OCI-LY3 (cell line): ENCODE results near the gene C1QTNF6.

Experiments used
- H2AFZ ChIP-seq: fragments of 200-600, 300-600 bp; shearing (Covaris generic); 2 replicates; pipeline ENCODE4 v1.6.0; 2014; ENCODE audit warnings: antibody characterized with exemption, low read depth, low read length
- H3K27ac ChIP-seq: fragments of 200-600, 300-600 bp; sonication (generic); 2 replicates; pipeline ENCODE4 v1.5.1; 2014; ENCODE audit warnings: mild to moderate bottlenecking, low read length, moderate library complexity, mixed read lengths
- H3K27me3 ChIP-seq: fragments of 200-600, 300-600 bp; sonication (generic); 2 replicates; pipeline ENCODE4 v1.6.1; 2014; ENCODE audit warnings: low read depth, low read length, mixed read lengths
- H3K36me3 ChIP-seq: fragments of 200-600, 300-600 bp; sonication (generic); replicated peaks from 2 replicates; pipeline ENCODE3; 2014; ENCODE audit warnings: low read depth, low read length, mixed read lengths
- H3K4me1 ChIP-seq: fragments of 300-600, 200-600 bp; sonication (generic); 2 replicates; pipeline ENCODE4 v1.6.1; 2014; ENCODE audit warnings: low read length, mixed read lengths
- H3K4me2 ChIP-seq: fragments of 200-600, 300-600 bp; sonication (generic); 2 replicates; pipeline ENCODE4 v1.6.1; 2014; ENCODE audit warnings: low read length, mixed read lengths
- H3K4me3 ChIP-seq: fragments of 300-600, 200-600 bp; sonication (generic); 2 replicates; pipeline ENCODE4 v1.5.1; 2014; ENCODE audit warnings: antibody characterized with exemption, mild to moderate bottlenecking, low read length, moderate library complexity
- H3K79me2 ChIP-seq: fragments of 300-600, 200-600 bp; shearing (Covaris generic); 2 replicates; pipeline ENCODE4 v1.6.1; 2014; ENCODE audit warnings: mild to moderate bottlenecking, low read length, mixed read lengths
- H3K9ac ChIP-seq: fragments of 300-600, 200-600 bp; shearing (Covaris generic); 2 replicates; pipeline ENCODE4 v1.6.0; 2014; ENCODE audit warnings: mild to moderate bottlenecking, low read length, moderate library complexity
- H3K9me3 ChIP-seq: fragments of 200-600, 300-600 bp; shearing (Covaris generic); 2 replicates; pipeline ENCODE4 v1.6.1; 2014; ENCODE audit warnings: low read length, mixed read lengths; ENCODE audit not compliant: insufficient read depth
- H4K20me1 ChIP-seq: fragments of 200-600, 300-600 bp; sonication (generic); 2 replicates; pipeline ENCODE4 v1.6.1; 2016; ENCODE audit warnings: low read length, mixed read lengths; ENCODE audit not compliant: insufficient read depth
- CTCF ChIP-seq: fragments of 200-600, 300-600 bp; sonication (generic); IDR thresholded peaks from 2 replicates; pipeline ENCODE4 v1.5.1; 2014; ENCODE audit warnings: antibody characterized with exemption, low read length, low read depth
- EZH2phosphoT487 ChIP-seq: fragments of 200-600 bp; shearing (Covaris generic); IDR thresholded peaks from 2 replicates; pipeline ENCODE4 v1.6.1; 2018; ENCODE audit warnings: antibody characterized with exemption, mixed run types, low read depth

The C1QTNF6 gene

GRCh38 chr22:37148031-37148651, 39.9 kb downstream of the C1QTNF6 start:
- TF ChIP-seq CTCF (peak; percentile 40), EZH2phosphoT487 (no peak)
- Histone ChIP-seq H3K4me2 (peak overlapping the region; percentile 74), H3K9ac (no peak overlapping the region)

DNA sequence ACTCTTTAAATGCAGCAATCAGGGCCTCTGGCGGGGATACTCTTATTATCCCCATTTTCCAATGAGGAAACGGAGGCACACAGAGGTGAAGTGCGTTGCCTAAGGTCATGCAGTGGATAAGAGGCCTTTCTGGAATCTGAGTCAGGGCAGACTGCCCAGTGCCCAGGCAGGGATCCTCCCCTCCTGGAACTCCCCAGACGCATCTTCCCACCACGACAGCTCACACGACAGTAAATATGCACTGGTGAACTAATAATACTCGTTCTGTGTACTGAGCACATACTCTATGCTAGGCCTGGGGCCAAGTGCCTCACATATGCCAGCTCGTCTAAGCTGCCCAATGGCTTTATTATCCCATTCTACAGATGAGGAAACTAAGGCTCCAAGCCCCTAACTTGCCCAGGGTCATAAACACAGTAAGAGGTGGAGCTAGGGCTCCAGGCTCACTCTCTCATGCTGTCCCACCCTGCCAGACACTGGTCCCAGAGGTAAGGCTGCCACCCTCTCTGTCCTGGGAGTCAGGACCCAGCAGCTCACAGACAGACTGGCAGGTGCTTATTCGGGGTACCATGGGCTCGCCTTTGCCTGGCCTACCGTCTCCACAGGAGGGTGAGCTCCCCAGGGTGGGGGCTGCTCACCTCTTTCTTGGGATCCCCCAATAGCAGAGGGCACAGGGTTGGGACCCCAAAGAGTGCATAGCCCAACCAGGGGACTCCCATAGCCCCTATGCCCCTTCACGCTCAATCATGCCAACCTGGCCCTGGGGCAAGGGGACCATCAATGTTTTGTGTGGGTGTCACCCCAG, 40.7 kb downstream of the C1QTNF6 start:
- no peak overlapping the region for H3K4me2 ChIP-seq

More at GRCh38 chr22:37148031-37148651, 39.9 kb downstream of the C1QTNF6 start:
- no peaks in the 10 kb centered on the region for H3K36me3 ChIP-seq
- no peak overlapping the region for H3K27ac ChIP-seq
- H3K79me2 ChIP-seq = no peaks in the 10 kb centered on the region
- no peak overlapping the region for H2AFZ ChIP-seq
- H3K4me1 ChIP-seq = peaks cover 39% of the 10 kb centered on the region
- peak overlapping the region; percentile 71; the same call in 1 of the 2 replicates for H3K4me3 ChIP-seq
- H3K9me3 ChIP-seq = peaks cover 5% of the 10 kb centered on the region; the same call in 1 of the 2 replicates
- peaks cover 20% of the 10 kb centered on the region for H3K27me3 ChIP-seq
- no peaks in the 10 kb centered on the region for H4K20me1 ChIP-seq

GRCh38 chr22:37146507-37147180, 41.4 kb downstream of the C1QTNF6 start:
- no peaks in the 10 kb centered on the region for H3K36me3 ChIP-seq
- H3K27ac ChIP-seq = no peak overlapping the region
- TF ChIP-seq CTCF = no peak
- TF ChIP-seq EZH2phosphoT487 = no peak
- H3K9ac ChIP-seq = no peak overlapping the region
- H3K4me1 ChIP-seq = peaks cover 29% of the 10 kb centered on the region
- no peaks in the 10 kb centered on the region for H3K79me2 ChIP-seq
- H3K9me3 ChIP-seq = peaks cover 5% of the 10 kb centered on the region; the same call in 1 of the 2 replicates
- no peak overlapping the region for H3K4me2 ChIP-seq
- no peak overlapping the region for H3K4me3 ChIP-seq
- H4K20me1 ChIP-seq = no peaks in the 10 kb centered on the region
- H2AFZ ChIP-seq = no peak overlapping the region
- H3K27me3 ChIP-seq = peaks cover 10% of the 10 kb centered on the region

More for the DNA sequence above, 40.7 kb downstream of the C1QTNF6 start:
- H3K36me3 ChIP-seq = no peaks in the 10 kb centered on the region
- peaks cover 17% of the 10 kb centered on the region for H3K27me3 ChIP-seq
- no peaks in the 10 kb centered on the region for H4K20me1 ChIP-seq
- no peak for TF ChIP-seq CTCF
- TF ChIP-seq EZH2phosphoT487 = no peak
- peaks cover 32% of the 10 kb centered on the region for H3K4me1 ChIP-seq
- no peak overlapping the region for H3K4me3 ChIP-seq
- H3K9me3 ChIP-seq = peaks cover 5% of the 10 kb centered on the region; the same call in 1 of the 2 replicates
- H3K9ac ChIP-seq = no peak overlapping the region
- no peaks in the 10 kb centered on the region for H3K79me2 ChIP-seq
- H2AFZ ChIP-seq = no peak overlapping the region
- no peak overlapping the region for H3K27ac ChIP-seq

- Histone ChIP-seq H3K4me2 (no peak overlapping the region), H3K4me3 (no peak overlapping the region), H3K36me3 (no peaks in the 10 kb centered on the region), H3K9ac (no peak overlapping the region), H3K4me1 (peaks cover 29% of the 10 kb centered on the region), H3K27me3 (0 out of 2 replicates have a peak, but pooled peaks cover 4% of the 10 kb centered on the region), H4K20me1 (no peaks in the 10 kb centered on the region), H3K9me3 (peaks cover 4% of the 10 kb centered on the region; the same call in 1 of the 2 replicates), H3K79me2 (no peaks in the 10 kb centered on the region), H2AFZ (no peak overlapping the region), H3K27ac (no peak overlapping the region)
- no peak for TF ChIP-seq EZH2phosphoT487
- TF ChIP-seq CTCF = no peak
Measured at GRCh38 chr22:37146051-37146385, 42.0 kb downstream of the C1QTNF6 start.
